Measurements from ENCODE around the gene MDN1. TPM values are rescaled to one million over a fixed set of nuclear protein-coding genes. Genes with fewer than 3 reads are reported as not detected.

MDN1 gene
- total RNA-seq, 1 donor from 2014 or later: 52.0 TPM

- Mint-ChIP-seq H3K9me3 (no peaks in the 10 kb centered on the region), H3K4me1 (no peaks in the 10 kb centered on the region), H3K27ac (no peak overlapping the region), H3K36me3 (peaks cover 13% of the 10 kb centered on the region), H3K27me3 (ENCODE audit: low read depth) (no peaks in the 10 kb centered on the region), H3K4me3 (no peak overlapping the region)
- TF ChIP-seq CTCF (IDR thresholded peaks at IDR 0.05; ENCODE audit: unreplicated experiment): no peak
- no peak for DNase-seq (ENCODE audit: low spot score in 2 of 2, unreplicated experiment in 2 of 2)
Measured at GRCh38 chr6:89619567-89619966, 200.0 kb downstream of the MDN1 start.

GRCh38 chr6:89618026-89618425 lies 201.6 kb downstream of the MDN1 start:
- no peak for DNase-seq (ENCODE audit: low spot score in 2 of 2, unreplicated experiment in 2 of 2)
- peaks cover 6% of the 10 kb centered on the region for H3K36me3 Mint-ChIP-seq
- no peaks in the 10 kb centered on the region for H3K27me3 Mint-ChIP-seq (ENCODE audit: low read depth)
- TF ChIP-seq CTCF (IDR thresholded peaks at IDR 0.05; ENCODE audit: unreplicated experiment): no peak
- no peaks in the 10 kb centered on the region for H3K4me1 Mint-ChIP-seq
- no peaks in the 10 kb centered on the region for H3K9me3 Mint-ChIP-seq
- H3K27ac Mint-ChIP-seq: no peak overlapping the region
- no peak overlapping the region for H3K4me3 Mint-ChIP-seq

GRCh38 chr6:89616531-89616930 lies 203.1 kb downstream of the MDN1 start:
- no peaks in the 10 kb centered on the region for H3K4me1 Mint-ChIP-seq
- H3K27ac Mint-ChIP-seq: no peak overlapping the region
- peaks cover 5% of the 10 kb centered on the region for H3K36me3 Mint-ChIP-seq
- DNase-seq (ENCODE audit: low spot score in 2 of 2, unreplicated experiment in 2 of 2): peak in 1 of 2 experiments; percentile 13
- H3K4me3 Mint-ChIP-seq: no peak overlapping the region
- no peaks in the 10 kb centered on the region for H3K9me3 Mint-ChIP-seq
- TF ChIP-seq CTCF (IDR thresholded peaks at IDR 0.05; ENCODE audit: unreplicated experiment): no peak
- H3K27me3 Mint-ChIP-seq (ENCODE audit: low read depth): no peaks in the 10 kb centered on the region

GRCh38 chr6:89615882-89616281 lies 203.7 kb downstream of the MDN1 start:
- H3K27me3 Mint-ChIP-seq (ENCODE audit: low read depth): no peaks in the 10 kb centered on the region

GRCh38 chr6:89613790-89614189 lies 205.8 kb downstream of the MDN1 start:
- Mint-ChIP-seq H3K4me3 (no peak overlapping the region), H3K27me3 (ENCODE audit: low read depth) (no peaks in the 10 kb centered on the region), H3K4me1 (no peaks in the 10 kb centered on the region), H3K36me3 (no peaks in the 10 kb centered on the region), H3K9me3 (no peaks in the 10 kb centered on the region), H3K27ac (no peak overlapping the region)
- TF ChIP-seq CTCF (IDR thresholded peaks at IDR 0.05; ENCODE audit: unreplicated experiment): no peak
- no peak for DNase-seq (ENCODE audit: low spot score in 2 of 2, unreplicated experiment in 2 of 2)

More at GRCh38 chr6:89615882-89616281, 203.7 kb downstream of the MDN1 start:
- Mint-ChIP-seq H3K4me1 (no peaks in the 10 kb centered on the region), H3K36me3 (peaks cover 2% of the 10 kb centered on the region), H3K9me3 (no peaks in the 10 kb centered on the region), H3K27ac (no peak overlapping the region), H3K4me3 (no peak overlapping the region)
- no peak for DNase-seq (ENCODE audit: low spot score in 2 of 2, unreplicated experiment in 2 of 2)
- TF ChIP-seq CTCF (IDR thresholded peaks at IDR 0.05; ENCODE audit: unreplicated experiment): no peak

- Mint-ChIP-seq H3K9me3 (no peaks in the 10 kb centered on the region), H3K27ac (no peak overlapping the region), H3K4me3 (no peak overlapping the region), H3K36me3 (no peaks in the 10 kb centered on the region), H3K27me3 (ENCODE audit: low read depth) (no peaks in the 10 kb centered on the region), H3K4me1 (no peaks in the 10 kb centered on the region)
- DNase-seq (ENCODE audit: low spot score in 2 of 2, unreplicated experiment in 2 of 2): no peak
- TF ChIP-seq CTCF (IDR thresholded peaks at IDR 0.05; ENCODE audit: unreplicated experiment): no peak
Measured at GRCh38 chr6:89612121-89612520, 207.5 kb downstream of the MDN1 start.
